ENCODE results near the gene PRKAG1.

- TF ChIP-seq CTCF (IDR thresholded peaks at IDR 0.05) (no peak), POLR2A (IDR thresholded peaks at IDR 0.05) (no peak)
These were observed 63.6 kb downstream of the PRKAG1 start for GRCh38 chr12:48954841-48955501.
